NOMO-1 treated with dmso at 0.1 percent for 144 hours (cell line): ENCODE data around the gene PPY.
"Not testable (repeated sequence)": the region's sequence is repeated elsewhere in the genome, so short reads cannot be mapped to it uniquely, and the experiment has no call there.

Experiments used
- DNase-seq: peaks from one replicate; lab custom pipeline; 2025; ENCODE audit not compliant: unreplicated experiment; lab: John Stamatoyannopoulos, UW

Gene PPY

GRCh38 chr17:43942051-43942685, at the start of gene PPY:
PPY (minus strand) TSS chr17:43942476; CDS start chr17:43941654, 822 bp downstream.
- DNase-seq, result no peak

- DNase-seq, result no peak
These were observed 46.0 kb upstream of the PPY start for GRCh38 chr17:43988301-43988700.

- no peak for DNase-seq
These were observed 45.1 kb upstream of the PPY start for GRCh38 chr17:43987131-43988021.

- DNase-seq, result no peak
These were observed 44.1 kb upstream of the PPY start for GRCh38 chr17:43986225-43986981.

- DNase-seq, result no peak
These were observed 42.2 kb upstream of the PPY start for GRCh38 chr17:43984521-43984920.

GRCh38 chr17:43983515-43984411, 41.5 kb upstream of the PPY start:
- no peak for DNase-seq

DNA sequence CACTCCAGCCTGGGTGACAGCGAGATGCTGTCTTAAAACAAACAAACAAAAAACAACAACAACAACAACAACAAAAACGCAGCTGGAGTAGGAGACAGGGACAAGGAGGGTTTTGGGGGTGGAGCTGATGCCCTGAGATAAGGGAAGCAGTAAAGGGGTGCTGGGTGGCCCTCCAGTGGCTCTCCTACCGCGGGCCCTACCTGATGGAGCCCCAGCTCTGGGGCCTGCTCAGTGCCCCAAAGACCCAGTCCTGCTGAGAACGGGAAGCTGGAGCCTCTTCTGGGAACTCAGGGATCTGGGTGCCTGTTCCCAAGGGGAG, 40.9 kb upstream of the PPY start:
- DNase-seq, result no peak

DNA sequence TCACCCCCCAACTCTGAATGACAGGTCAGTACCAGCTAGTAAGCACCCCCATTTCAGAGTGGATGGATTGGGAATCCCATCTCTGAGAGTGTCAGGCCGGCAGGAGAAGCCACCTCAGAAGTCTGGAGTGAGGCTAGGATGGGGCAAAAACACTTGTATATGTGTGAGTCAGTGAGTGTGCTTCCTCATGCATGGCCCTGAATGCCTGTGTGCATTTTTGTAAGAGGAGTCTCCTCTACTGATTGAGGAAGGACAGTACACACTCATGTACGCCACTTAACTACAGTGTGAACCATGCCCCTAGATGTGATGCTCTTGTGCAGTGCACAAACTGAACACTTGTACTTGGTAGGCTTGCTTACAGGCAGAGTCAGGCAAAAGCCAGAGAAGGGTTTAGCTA, 39.9 kb upstream of the PPY start:
- no peak for DNase-seq

GRCh38 chr17:43979671-43980070, 37.4 kb upstream of the PPY start:
- DNase-seq, result no peak

DNA sequence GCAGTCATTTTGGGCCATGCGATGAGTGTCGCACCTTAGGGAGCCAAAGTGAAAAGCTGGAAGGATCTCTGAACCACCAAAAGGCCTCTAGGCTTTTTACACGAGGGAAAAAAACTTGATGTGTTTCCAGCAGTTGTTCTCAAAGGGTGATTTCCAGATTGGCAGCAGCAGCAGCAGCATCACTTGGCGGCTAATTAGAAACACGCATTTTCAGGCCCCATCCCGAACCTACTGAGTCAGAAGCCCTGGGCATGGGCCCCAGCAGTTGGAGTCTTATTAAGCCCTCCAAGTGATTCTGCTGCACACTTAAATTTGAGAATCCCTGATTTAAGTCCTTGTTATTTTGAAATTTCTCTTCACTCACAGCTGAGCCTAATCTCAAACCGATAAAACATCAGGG, 36.7 kb upstream of the PPY start:
- no peak for DNase-seq

DNA sequence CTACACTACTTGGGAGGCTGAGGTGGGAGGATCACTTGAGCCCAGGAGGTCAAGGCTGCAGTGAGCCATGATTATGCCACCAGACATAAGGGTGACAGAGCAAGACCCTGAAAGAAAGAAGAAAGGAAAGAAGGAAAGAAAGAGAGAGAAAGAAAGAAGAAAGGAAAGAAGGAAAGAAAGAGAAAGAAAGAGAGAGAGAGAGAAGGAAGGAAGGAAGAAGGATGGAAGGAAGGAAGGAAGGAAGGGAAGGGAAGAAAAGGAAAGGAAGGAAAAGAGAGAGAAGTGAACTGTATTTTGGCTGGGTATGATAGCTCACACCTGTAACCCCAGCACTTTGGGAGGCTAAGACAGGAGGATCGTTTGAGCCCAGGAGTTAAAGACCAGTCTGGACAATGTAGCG, 35.8 kb upstream of the PPY start:
- DNase-seq, result no peak

DNA sequence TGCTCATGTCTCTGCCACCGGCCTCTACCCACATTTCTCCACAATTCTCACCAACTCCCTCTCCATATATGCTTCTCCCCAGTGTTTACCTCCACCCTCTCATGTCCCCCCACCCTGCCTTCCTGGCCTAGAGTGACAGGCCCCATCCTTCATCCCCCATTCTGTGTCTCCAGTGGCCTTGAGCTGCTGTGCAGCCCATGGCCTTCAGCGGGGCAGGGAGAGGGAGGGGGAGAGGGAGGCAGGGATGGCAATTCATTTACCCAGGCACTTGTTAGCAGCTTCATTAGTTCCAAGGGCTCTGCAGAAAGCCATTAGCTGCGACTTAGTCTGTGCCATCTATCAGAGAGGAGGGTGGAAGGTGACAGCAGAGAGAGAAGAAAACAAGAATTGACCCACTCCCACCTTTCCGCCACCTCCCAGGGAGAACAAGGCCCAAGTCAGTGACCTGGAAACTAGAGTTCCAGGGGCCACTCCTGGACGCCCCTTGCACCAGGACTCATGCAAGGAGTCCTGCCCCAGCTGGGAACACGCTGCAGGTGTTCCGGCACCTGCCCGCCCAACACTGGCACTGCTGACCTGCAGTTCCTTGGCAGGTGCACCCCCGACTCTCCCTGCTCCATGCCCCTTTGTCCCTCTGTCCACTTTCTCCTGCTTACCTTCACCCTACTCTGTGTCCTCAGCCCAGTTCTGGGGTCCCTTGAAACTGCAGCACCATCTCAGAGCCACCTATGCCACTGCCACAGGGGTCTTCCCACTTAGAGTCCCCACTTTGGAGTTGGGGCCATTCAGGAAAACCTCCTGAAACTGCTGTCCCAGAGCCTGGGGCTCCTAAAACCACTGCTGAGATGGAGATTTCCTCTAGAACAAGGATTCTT, 34.9 kb upstream of the PPY start:
- DNase-seq, result no peak

- no peak for DNase-seq
These were observed 33.6 kb upstream of the PPY start for GRCh38 chr17:43975898-43976297.

DNA sequence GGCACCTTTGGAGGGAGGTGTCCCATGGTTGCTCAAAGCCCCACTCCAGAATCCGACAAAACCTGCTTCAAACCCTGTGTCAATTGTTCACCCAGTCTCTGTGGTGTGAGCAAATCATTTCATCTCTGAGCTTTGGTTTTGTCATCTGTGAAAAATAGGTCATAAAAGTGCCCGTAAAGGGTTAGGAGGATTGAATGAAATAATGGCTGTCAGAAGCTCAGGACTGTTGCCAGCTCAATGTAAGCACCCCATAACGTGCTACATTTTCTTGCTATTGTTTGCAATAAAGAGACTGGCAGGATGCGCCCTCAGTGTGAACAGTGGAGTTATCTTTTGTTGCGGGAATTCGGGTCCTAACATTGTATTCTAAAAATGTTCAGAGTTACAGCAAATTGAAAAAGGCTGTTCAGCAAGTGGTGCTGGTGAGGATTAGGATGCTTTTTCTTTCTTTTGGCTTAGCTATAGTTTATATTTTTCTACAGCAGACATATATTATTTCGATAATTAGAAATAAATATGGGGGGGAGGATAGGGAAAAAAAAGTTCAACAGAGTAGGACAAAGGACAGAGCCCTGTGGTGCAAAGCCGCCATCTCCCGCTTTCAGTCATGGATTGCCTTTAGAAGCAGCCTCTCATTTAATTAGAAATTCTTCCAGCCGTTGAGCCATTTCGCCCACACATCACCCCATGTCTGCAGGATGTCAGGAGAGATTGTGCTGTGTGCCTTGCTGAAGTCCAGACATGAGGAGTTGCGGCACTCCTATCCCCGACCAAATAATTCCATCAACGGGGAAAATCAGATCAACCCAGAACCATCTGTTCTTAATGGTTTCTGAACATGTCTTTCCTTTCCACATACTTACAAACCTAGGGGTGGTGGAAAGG, 32.3 kb upstream of the PPY start:
- DNase-seq, result no peak

DNA sequence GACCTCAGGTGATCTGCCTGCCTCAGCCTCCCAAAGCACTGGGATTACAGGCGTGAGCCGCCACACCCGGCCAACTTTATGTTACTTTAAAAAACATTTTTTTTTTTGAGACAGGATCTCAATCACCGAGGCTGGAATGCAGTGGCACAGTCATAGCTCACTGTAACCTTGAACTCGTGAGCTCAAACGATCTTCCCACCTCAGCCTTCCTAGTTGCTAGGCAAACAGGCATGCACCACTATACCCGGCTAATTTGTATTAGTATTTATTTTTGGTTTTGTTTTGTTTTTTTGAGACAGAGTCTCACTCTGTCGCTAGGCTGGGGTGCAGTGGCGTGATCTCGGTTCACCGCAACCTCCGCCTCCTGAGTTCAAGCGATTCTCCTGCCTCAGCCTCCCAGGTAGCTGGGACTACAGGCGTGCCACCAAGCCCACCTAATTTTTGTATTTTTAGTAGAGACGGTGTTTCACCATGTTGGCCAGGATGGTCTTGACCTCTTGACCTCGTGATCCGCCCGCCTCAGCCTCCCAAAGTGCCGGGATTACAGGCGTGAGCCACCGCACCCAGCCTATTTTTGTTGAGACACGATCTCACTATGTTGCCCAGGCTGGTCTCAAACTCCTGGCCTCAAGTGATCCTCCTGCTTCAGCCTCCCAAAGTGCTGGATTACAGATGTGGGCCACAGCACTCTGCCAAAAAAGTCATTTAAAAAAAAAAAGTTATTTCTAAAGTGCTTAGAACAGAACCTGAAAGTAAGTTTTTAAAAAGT, 30.4 kb upstream of the PPY start:
- DNase-seq, result not testable (repeated sequence)

- not testable (repeated sequence) for DNase-seq
These were observed 29.2 kb upstream of the PPY start for GRCh38 chr17:43971436-43971835.

DNA sequence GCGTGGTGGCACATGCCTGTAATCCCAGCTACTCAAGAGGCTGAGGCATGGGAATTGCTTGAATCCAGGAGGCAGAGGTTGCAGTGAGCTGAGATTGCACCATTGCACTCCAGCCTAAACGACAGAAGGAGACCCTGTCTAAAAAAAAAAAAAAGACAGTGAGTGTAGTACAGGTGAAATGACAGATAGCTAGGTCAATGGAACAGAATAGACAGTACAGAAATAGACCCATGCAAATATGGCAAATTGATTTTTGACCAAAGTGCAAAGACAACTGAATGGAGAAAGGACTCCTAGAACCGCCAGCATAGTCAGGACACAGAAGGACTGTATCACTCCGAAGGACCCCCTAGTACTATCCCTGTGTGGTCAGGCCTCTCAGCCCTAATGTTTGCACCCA, 28.1 kb upstream of the PPY start:
- DNase-seq, result no peak

GRCh38 chr17:43967251-43967875, 25.1 kb upstream of the PPY start:
- DNase-seq, result no peak
